Neuron (in vitro differentiated cells): ENCODE results near the gene BAD.
"Not testable (repeated sequence)": the region's sequence is repeated elsewhere in the genome, so short reads cannot be mapped to it uniquely, and the experiment has no call there.

Experiments
- H2AFZ ChIP-seq: one replicate; pipeline ENCODE4 v1.6.1; 2013; ENCODE audit warnings: low read depth, mild to moderate bottlenecking, inconsistent platforms, low read length, moderate library complexity
- H3K27me3 ChIP-seq: one replicate; pipeline ENCODE4 v1.6.1; 2013; ENCODE audit warnings: low read length; ENCODE audit not compliant: insufficient read depth
- H3K36me3 ChIP-seq: one replicate; pipeline ENCODE4 v1.6.1; 2013; ENCODE audit warnings: low read length; ENCODE audit not compliant: insufficient read depth
- H3K4me1 ChIP-seq: one replicate; pipeline ENCODE4 v1.6.1; 2013; ENCODE audit warnings: low read length; ENCODE audit not compliant: insufficient read depth
- H3K4me3 ChIP-seq: 2 replicates; pipeline ENCODE4 v1.5.1; 2013; ENCODE audit warnings: mild to moderate bottlenecking, low read length, moderate library complexity
- H3K9me3 ChIP-seq: one replicate; pipeline ENCODE4 v1.6.1; 2013; ENCODE audit warnings: low read length

The BAD gene

GRCh38 chr11:64284048-64284961 is at the start of gene BAD:
Gene BAD, minus strand, starts transcription at chr11:64284665. Its CDS starts 297 bp downstream, at chr11:64284368.
- Histone ChIP-seq H3K36me3 (peaks cover 7% of the 10 kb centered on the region), H2AFZ (peak within 1 kb of the TSS; percentile 67), H3K4me3 (peak within 1 kb of the TSS; percentile 97), H3K9me3 (no peaks in the 10 kb centered on the region), H3K27me3 (peaks cover 2% of the 10 kb centered on the region), H3K4me1 (peaks cover 16% of the 10 kb centered on the region)

DNA sequence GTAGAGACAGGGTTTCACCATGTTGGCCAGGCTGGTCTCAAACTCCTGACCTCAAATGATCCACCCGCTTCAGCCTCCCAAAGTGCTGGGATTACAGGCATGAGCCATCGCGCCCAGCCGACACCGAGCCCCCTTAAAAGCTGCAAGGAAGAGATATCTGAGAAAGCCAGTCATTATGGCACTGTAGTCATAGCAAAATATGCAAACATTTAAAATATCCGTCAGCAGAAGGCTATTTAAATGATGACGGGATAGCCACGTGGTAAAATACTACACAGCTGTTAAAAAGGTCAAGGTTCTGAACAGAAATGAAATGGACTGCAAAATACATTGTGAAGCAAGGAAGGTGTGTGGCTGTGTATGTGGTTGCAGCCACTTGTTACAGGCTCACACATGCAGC is 49.1 kb upstream of the BAD start:
- H3K4me3 ChIP-seq: no peak overlapping the region
- H3K4me1 ChIP-seq: peaks cover 2% of the 10 kb centered on the region
- H2AFZ ChIP-seq: no peak overlapping the region
- H3K27me3 ChIP-seq: no peaks in the 10 kb centered on the region
- no peaks in the 10 kb centered on the region for H3K9me3 ChIP-seq
- no peaks in the 10 kb centered on the region for H3K36me3 ChIP-seq

- H3K4me3 ChIP-seq: no peak overlapping the region
- no peaks in the 10 kb centered on the region for H3K9me3 ChIP-seq
- H3K27me3 ChIP-seq: no peaks in the 10 kb centered on the region
- H2AFZ ChIP-seq: no peak overlapping the region
- no peaks in the 10 kb centered on the region for H3K36me3 ChIP-seq
- H3K4me1 ChIP-seq: peaks cover 2% of the 10 kb centered on the region
Measured at GRCh38 chr11:64331569-64332371, 47.3 kb upstream of the BAD start.

DNA sequence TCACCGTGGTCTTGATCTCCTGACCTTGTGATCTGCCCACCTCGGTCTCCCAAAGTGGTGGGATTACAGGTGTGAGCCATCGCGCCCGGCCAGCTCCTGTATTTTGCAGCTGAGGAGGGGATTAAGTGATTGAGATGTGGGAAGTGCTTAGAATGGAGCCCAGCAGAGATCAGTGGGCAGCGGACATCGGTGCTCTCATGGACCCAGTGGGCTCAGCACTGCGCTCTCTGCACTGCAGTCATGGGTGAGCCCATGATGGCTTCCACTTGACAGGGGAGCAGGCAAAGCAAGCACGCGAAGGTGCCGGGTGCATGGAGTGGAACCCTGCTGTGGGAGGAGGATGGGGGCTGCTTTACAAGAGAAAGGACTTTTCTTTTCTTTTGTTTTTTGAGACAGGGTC is 46.4 kb upstream of the BAD start:
- Histone ChIP-seq H3K4me3 (no peak overlapping the region), H3K36me3 (no peaks in the 10 kb centered on the region), H3K27me3 (no peaks in the 10 kb centered on the region), H3K9me3 (no peaks in the 10 kb centered on the region), H2AFZ (no peak overlapping the region), H3K4me1 (peaks cover 2% of the 10 kb centered on the region)

GRCh38 chr11:64327993-64328392 is 43.5 kb upstream of the BAD start:
- no peaks in the 10 kb centered on the region for H3K9me3 ChIP-seq
- no peaks in the 10 kb centered on the region for H3K36me3 ChIP-seq
- no peaks in the 10 kb centered on the region for H3K27me3 ChIP-seq
- no peak overlapping the region for H2AFZ ChIP-seq
- no peak overlapping the region for H3K4me3 ChIP-seq
- no peaks in the 10 kb centered on the region for H3K4me1 ChIP-seq

- Histone ChIP-seq H3K36me3 (no peaks in the 10 kb centered on the region), H3K4me3 (no peak overlapping the region), H3K9me3 (no peaks in the 10 kb centered on the region), H3K27me3 (no peaks in the 10 kb centered on the region), H3K4me1 (no peaks in the 10 kb centered on the region), H2AFZ (no peak overlapping the region)
Measured at GRCh38 chr11:64327375-64327774, 42.9 kb upstream of the BAD start.

- no peak overlapping the region for H3K4me3 ChIP-seq
- H3K4me1 ChIP-seq: no peaks in the 10 kb centered on the region
- H3K27me3 ChIP-seq: no peaks in the 10 kb centered on the region
- H3K36me3 ChIP-seq: peaks cover 2% of the 10 kb centered on the region
- no peak overlapping the region for H2AFZ ChIP-seq
- H3K9me3 ChIP-seq: no peaks in the 10 kb centered on the region
Measured at GRCh38 chr11:64324692-64325469, 40.4 kb upstream of the BAD start.

DNA sequence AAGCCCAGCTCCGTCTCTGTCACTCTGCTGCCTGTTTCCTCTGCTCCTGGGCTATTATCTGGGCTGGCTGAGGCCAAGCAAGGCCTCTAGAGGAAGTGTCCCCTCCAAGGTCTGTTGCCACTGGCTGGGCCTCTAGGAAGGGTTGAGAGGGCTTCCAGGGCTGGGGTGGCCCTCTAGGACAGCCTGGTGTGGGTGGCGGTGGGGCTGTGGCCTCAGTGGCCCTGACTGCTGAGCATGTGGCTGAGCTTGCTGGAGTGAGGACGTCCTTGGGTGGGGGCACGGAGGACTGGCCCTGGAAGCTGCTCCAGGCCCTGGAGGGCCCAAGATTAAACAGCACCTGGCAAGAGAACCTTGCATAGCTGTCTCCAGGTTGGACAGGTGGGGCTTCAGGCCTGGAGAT is 39.5 kb upstream of the BAD start:
- H3K36me3 ChIP-seq, H3K4me1 ChIP-seq, H2AFZ ChIP-seq, H3K9me3 ChIP-seq, H3K4me3 ChIP-seq, H3K27me3 ChIP-seq: not testable (repeated sequence)

GRCh38 chr11:64323373-64323772 is 38.9 kb upstream of the BAD start:
- peaks cover 7% of the 10 kb centered on the region for H3K4me1 ChIP-seq
- H3K9me3 ChIP-seq: no peaks in the 10 kb centered on the region
- H3K36me3 ChIP-seq: peaks cover 2% of the 10 kb centered on the region
- no peaks in the 10 kb centered on the region for H3K27me3 ChIP-seq
- H2AFZ ChIP-seq: no peak overlapping the region
- no peak overlapping the region for H3K4me3 ChIP-seq

- peaks cover 7% of the 10 kb centered on the region for H3K4me1 ChIP-seq
- H3K9me3 ChIP-seq: no peaks in the 10 kb centered on the region
- H3K27me3 ChIP-seq: no peaks in the 10 kb centered on the region
- H2AFZ ChIP-seq: no peak overlapping the region
- no peak overlapping the region for H3K4me3 ChIP-seq
- peaks cover 2% of the 10 kb centered on the region for H3K36me3 ChIP-seq
Measured at GRCh38 chr11:64322925-64323260, 38.4 kb upstream of the BAD start.

DNA sequence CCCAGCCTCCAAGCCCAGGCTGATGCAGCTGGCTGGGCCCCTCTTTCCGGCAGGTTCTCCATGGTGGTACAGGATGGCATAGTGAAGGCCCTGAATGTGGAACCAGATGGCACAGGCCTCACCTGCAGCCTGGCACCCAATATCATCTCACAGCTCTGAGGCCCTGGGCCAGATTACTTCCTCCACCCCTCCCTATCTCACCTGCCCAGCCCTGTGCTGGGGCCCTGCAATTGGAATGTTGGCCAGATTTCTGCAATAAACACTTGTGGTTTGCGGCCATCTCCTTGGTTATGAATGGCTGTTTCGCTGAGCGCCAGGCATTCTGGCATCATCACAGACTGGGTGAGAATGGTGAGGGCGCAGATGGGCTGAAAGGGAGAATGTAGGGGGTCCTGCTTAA is 37.1 kb upstream of the BAD start:
- H3K4me1 ChIP-seq: peaks cover 13% of the 10 kb centered on the region
- no peaks in the 10 kb centered on the region for H3K9me3 ChIP-seq
- no peak overlapping the region for H2AFZ ChIP-seq
- no peak overlapping the region for H3K4me3 ChIP-seq
- H3K36me3 ChIP-seq: peaks cover 2% of the 10 kb centered on the region
- no peaks in the 10 kb centered on the region for H3K27me3 ChIP-seq

DNA sequence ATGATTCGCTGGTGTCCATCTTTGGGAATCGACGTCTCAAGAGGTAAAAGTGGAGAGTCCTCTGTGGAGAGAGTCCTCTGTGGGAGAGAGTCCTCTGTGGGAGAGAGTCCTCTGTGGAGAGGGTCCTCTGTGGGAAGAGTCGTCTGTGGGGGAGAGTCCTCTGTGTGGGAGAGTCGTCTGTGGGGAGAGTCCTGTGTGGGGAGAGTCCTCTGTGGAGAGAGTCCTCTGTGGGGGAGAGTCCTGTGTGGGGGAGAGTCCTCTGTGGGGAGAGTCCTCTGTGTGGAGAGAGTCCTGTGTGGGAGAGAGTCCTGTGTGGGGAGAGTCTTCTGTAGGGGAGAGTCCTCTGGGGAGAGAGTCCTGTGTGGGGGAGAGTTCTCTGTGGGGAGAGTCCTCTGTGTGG is 36.6 kb upstream of the BAD start:
- Histone ChIP-seq H3K4me3 (no peak overlapping the region), H3K27me3 (no peaks in the 10 kb centered on the region), H3K4me1 (peaks cover 18% of the 10 kb centered on the region), H3K36me3 (peaks cover 5% of the 10 kb centered on the region), H2AFZ (no peak overlapping the region), H3K9me3 (no peaks in the 10 kb centered on the region)

DNA sequence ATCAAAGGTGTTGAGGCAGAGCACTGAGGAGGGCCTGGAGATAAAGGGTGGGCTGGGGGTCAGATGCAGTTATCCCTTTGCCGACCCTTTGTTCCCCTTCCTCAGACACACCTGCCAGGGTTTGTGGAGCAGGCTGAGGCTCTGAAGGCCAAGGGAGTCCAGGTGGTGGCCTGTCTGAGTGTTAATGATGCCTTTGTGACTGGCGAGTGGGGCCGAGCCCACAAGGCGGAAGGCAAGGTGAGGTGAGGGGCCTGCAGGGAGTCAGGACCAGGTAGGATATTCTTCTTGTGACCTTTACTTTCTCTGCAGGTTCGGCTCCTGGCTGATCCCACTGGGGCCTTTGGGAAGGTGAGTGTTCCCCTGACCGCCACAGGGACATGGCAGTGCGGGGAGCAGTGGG is 36.1 kb upstream of the BAD start:
- Histone ChIP-seq H2AFZ (no peak overlapping the region), H3K4me3 (no peak overlapping the region), H3K27me3 (no peaks in the 10 kb centered on the region), H3K36me3 (peaks cover 6% of the 10 kb centered on the region), H3K9me3 (no peaks in the 10 kb centered on the region), H3K4me1 (peaks cover 18% of the 10 kb centered on the region)
